GM12878 (cell line): Measurements from ENCODE around the gene APOLD1. TPM values are rescaled to one million over a fixed set of nuclear protein-coding genes. Genes with fewer than 3 reads are reported as not detected.

Source experiments
- BCL11A ChIP-seq: IDR thresholded peaks from 2 replicates; pipeline ENCODE4 v1.6.1; 2011; ENCODE audit warnings: low read depth, low read length
- CEBPZ ChIP-seq: fragments of 150-350 bp; IDR thresholded peaks from 2 replicates; pipeline ENCODE4 v1.6.1; 2016; ENCODE audit warnings: low read depth, low read length
- FOS ChIP-seq: IDR thresholded peaks from 3 replicates; pipeline ENCODE4 v1.6.1; 2011; ENCODE audit warnings: borderline replicate concordance; ENCODE audit not compliant: insufficient read length; ENCODE audit errors: extremely low read depth
- GATAD2B ChIP-seq: fragments of 450-650 bp; conservative IDR thresholded peaks from 2 replicates; pipeline ENCODE4 v1.6.1; 2017; ENCODE audit warnings: low read depth, mild to moderate bottlenecking, moderate library complexity
- MLLT1 ChIP-seq: fragments of 450-650 bp; IDR thresholded peaks from 2 replicates; pipeline ENCODE4 v1.6.1; 2016; ENCODE audit warnings: mild to moderate bottlenecking
- NBN ChIP-seq: fragments of 450-650 bp; IDR thresholded peaks from 2 replicates; pipeline ENCODE4 v1.6.1; 2016
- POU2F2 ChIP-seq: IDR thresholded peaks from 3 replicates; pipeline ENCODE4 v1.6.1; 2011; ENCODE audit warnings: low read depth, mild to moderate bottlenecking, low read length, borderline replicate concordance
- SRF ChIP-seq, 2 experiments: IDR thresholded peaks; 2 replicates each; pipeline ENCODE4 v1.6.1; 2011; ENCODE audit warnings: low read depth in 2 of 2, low read length in 2 of 2, mild to moderate bottlenecking in 1 of 2, moderate library complexity in 1 of 2
- TCF12 ChIP-seq: IDR thresholded peaks from 2 replicates; pipeline ENCODE4 v1.6.1; 2011; ENCODE audit warnings: low read depth, mild to moderate bottlenecking, low read length
- ZBTB33 ChIP-seq: fragments of 450-650 bp; IDR thresholded peaks from 2 replicates; pipeline ENCODE4 v1.6.1; 2017; ENCODE audit warnings: mild to moderate bottlenecking
- ZNF622 ChIP-seq: fragments of 450-650 bp; IDR thresholded peaks from 2 replicates; pipeline ENCODE4 v1.6.1; 2017; ENCODE audit warnings: mild to moderate bottlenecking, inconsistent platforms
- microRNA counts: library from miRNA; unstranded; fragments of <30 nt; microRNA quantifications from one replicate; lab custom pipeline; 2016
- microRNA-seq: library from miRNA; unstranded; fragments of <30 nt; microRNA quantifications from one replicate; pipeline ENCODE4, GENCODE V29; 2018
- polyA plus RNA-seq, 11 experiments: library from polyadenylated mRNA; depleted of rRNA in 4 of 11; unstranded in 6 of 11; stranded (reverse) in 5 of 11; fragments of >200 nt; fragmentation: Nextera tagmentation in 4 of 11; fragmentation: Illumina TruSeq in 1 of 11; extraction: Ambion mirVana in 4 of 11; extraction: Trizol in 1 of 11; gene quantifications; 1 replicate in 1 of 11; 2 replicates in 10 of 11; pipeline versions ENCODE4 v1.2.1 to v1.2.3, GENCODE V29; 2011 to 2016; ENCODE audit warnings: inconsistent platforms in 2 of 11, missing spikeins in 2 of 11, low read depth in 1 of 11
- small RNA-seq: library from RNA; depleted of rRNA; stranded (forward); fragments of <200 nt; gene quantifications from one replicate; pipeline ENCODE3, GENCODE V24; 2014
- total RNA-seq, 4 experiments: library from RNA; depleted of rRNA in 3 of 4; stranded (reverse); fragments of >200 nt in 3 of 4; fragmentation: Illumina TruSeq in 1 of 4; extraction: Trizol in 1 of 4; gene quantifications; 2 replicates each; pipeline versions ENCODE4 v1.2.1 to v1.2.3, GENCODE V29; 2013 to 2021

APOLD1 gene
- total and polyA plus RNA-seq, 10 of the 15 experiments (the other 5 are each of a cell fraction or from before 2014, with no cell fraction given) = 1.1 to 8.9 (median 4.2) TPM

- TF ChIP-seq MLLT1 = no peak
- TF ChIP-seq BCL11A = no peak
- no peak for TF ChIP-seq FOS
- no peak for TF ChIP-seq GATAD2B
- no peak for TF ChIP-seq CEBPZ
- no peak for TF ChIP-seq ZBTB33
- no peak for TF ChIP-seq ZNF622
- no peak for TF ChIP-seq POU2F2
- no peak for TF ChIP-seq TCF12
- no peak for TF ChIP-seq SRF (IDR thresholded peaks at IDR 0.05; ENCODE audit: low read depth in 2 of 2, low read length in 2 of 2)
- TF ChIP-seq NBN = no peak
Measured at GRCh38 chr12:12840580-12840899, 55.1 kb downstream of the APOLD1 start (continued).

MicroRNAs encoded within 50 kb of the gene (microRNA counts, 767-probe panel; counts per million panel counts)
- 55.3 counts per million for microRNA hsa-miR-613 (lab: Ali Mortazavi, UCI)

Small RNAs within 50 kb of the gene (microRNA-seq; reads per million reads assigned to microRNA genes)
- not detected for gene MIR613

Small RNAs within 50 kb of the gene (small RNA-seq; reads per million reads assigned to genes)
- gene AC007215.1 (not detected), gene MIR613 (not detected)

Other genes starting within 250 kb of the APOLD1 start
Only the 7 nearest of the 8 such genes appear.
- 17.7 and 23.0 TPM in 2 replicates for gene CREBL2, start 173.8 kb upstream of the APOLD1 start, total RNA-seq (2014; rRNA removed)
- 13.9 and 14.2 TPM in 2 replicates for gene CREBL2, start 173.8 kb upstream of the APOLD1 start, total RNA-seq (2014; rRNA removed; fragmentation: Illumina TruSeq; extraction: Trizol)
- gene CREBL2, start 173.8 kb upstream of the APOLD1 start, total RNA-seq (2021) = 11.4 and 11.9 TPM in 2 replicates
- gene CREBL2, start 173.8 kb upstream of the APOLD1 start, polyA plus RNA-seq (2011; rRNA removed) = 19.1 and 28.4 TPM in 2 replicates
- 13.1 and 15.5 TPM in 2 replicates for gene CREBL2, start 173.8 kb upstream of the APOLD1 start, polyA plus RNA-seq (2014; fragmentation: Illumina TruSeq; extraction: Trizol)
- 1 to 10 TPM; 4.6 to 5.2 TPM for gene CREBL2, start 173.8 kb upstream of the APOLD1 start, polyA plus RNA-seq (2014; fragmentation: Nextera tagmentation; extraction: Ambion mirVana)
- 10.1 and 10.7 TPM in 2 replicates for gene CREBL2, start 173.8 kb upstream of the APOLD1 start, polyA plus RNA-seq (2014; rRNA removed)
- 10 to 100 TPM; 14.9 to 15.6 TPM for gene CREBL2, start 173.8 kb upstream of the APOLD1 start, polyA plus RNA-seq (2016; fragmentation: Nextera tagmentation; extraction: Ambion mirVana)
- 2.1 and 2.7 TPM in 2 replicates for gene GPR19, start 89.5 kb upstream of the APOLD1 start, total RNA-seq (2014; rRNA removed)
- 3.9 and 4.1 TPM in 2 replicates for gene GPR19, start 89.5 kb upstream of the APOLD1 start, total RNA-seq (2014; rRNA removed; fragmentation: Illumina TruSeq; extraction: Trizol)
- gene GPR19, start 89.5 kb upstream of the APOLD1 start, total RNA-seq (2021) = 2.6 and 3.4 TPM in 2 replicates
- gene GPR19, start 89.5 kb upstream of the APOLD1 start, polyA plus RNA-seq (2011; rRNA removed) = 7.4 TPM in 2 replicates
- gene GPR19, start 89.5 kb upstream of the APOLD1 start, polyA plus RNA-seq (2014; fragmentation: Illumina TruSeq; extraction: Trizol) = 4.0 and 9.8 TPM in 2 replicates
- 1 to 10 TPM; 2.9 to 3.0 TPM for gene GPR19, start 89.5 kb upstream of the APOLD1 start, polyA plus RNA-seq (2014; fragmentation: Nextera tagmentation; extraction: Ambion mirVana)
- gene GPR19, start 89.5 kb upstream of the APOLD1 start, polyA plus RNA-seq (2014; rRNA removed) = 1.7 and 2.2 TPM in 2 replicates
- 1 to 10 TPM; 2.2 to 3.1 TPM for gene GPR19, start 89.5 kb upstream of the APOLD1 start, polyA plus RNA-seq (2016; fragmentation: Nextera tagmentation; extraction: Ambion mirVana)
- 39.1 and 43.3 TPM in 2 replicates for gene CDKN1B, start 68.3 kb upstream of the APOLD1 start, total RNA-seq (2014; rRNA removed)
- gene CDKN1B, start 68.3 kb upstream of the APOLD1 start, total RNA-seq (2014; rRNA removed; fragmentation: Illumina TruSeq; extraction: Trizol) = 22.7 and 24.2 TPM in 2 replicates
- gene CDKN1B, start 68.3 kb upstream of the APOLD1 start, total RNA-seq (2021) = 36.9 and 37.4 TPM in 2 replicates
- gene CDKN1B, start 68.3 kb upstream of the APOLD1 start, polyA plus RNA-seq (2011; rRNA removed) = 25.4 and 39.5 TPM in 2 replicates
- gene CDKN1B, start 68.3 kb upstream of the APOLD1 start, polyA plus RNA-seq (2014; fragmentation: Illumina TruSeq; extraction: Trizol) = 21.6 and 22.1 TPM in 2 replicates
- 1 to 10 TPM; 4.2 to 8.0 TPM for gene CDKN1B, start 68.3 kb upstream of the APOLD1 start, polyA plus RNA-seq (2014; fragmentation: Nextera tagmentation; extraction: Ambion mirVana)
- 27.8 and 29.2 TPM in 2 replicates for gene CDKN1B, start 68.3 kb upstream of the APOLD1 start, polyA plus RNA-seq (2014; rRNA removed)
- 1 to 10 TPM; 4.9 to 5.5 TPM for gene CDKN1B, start 68.3 kb upstream of the APOLD1 start, polyA plus RNA-seq (2016; fragmentation: Nextera tagmentation; extraction: Ambion mirVana)
- 84.8 and 101 TPM in 2 replicates for gene DDX47, start 27.7 kb downstream of the APOLD1 start, total RNA-seq (2014; rRNA removed)
- gene DDX47, start 27.7 kb downstream of the APOLD1 start, total RNA-seq (2014; rRNA removed; fragmentation: Illumina TruSeq; extraction: Trizol) = 108 and 109 TPM in 2 replicates
- 94.0 and 94.5 TPM in 2 replicates for gene DDX47, start 27.7 kb downstream of the APOLD1 start, total RNA-seq (2021)
- gene DDX47, start 27.7 kb downstream of the APOLD1 start, polyA plus RNA-seq (2011; rRNA removed) = 120 and 126 TPM in 2 replicates
- gene DDX47, start 27.7 kb downstream of the APOLD1 start, polyA plus RNA-seq (2014; fragmentation: Illumina TruSeq; extraction: Trizol) = 119 and 142 TPM in 2 replicates
- gene DDX47, start 27.7 kb downstream of the APOLD1 start, polyA plus RNA-seq (2014; fragmentation: Nextera tagmentation; extraction: Ambion mirVana) = 100 to 1,000 TPM; 244 to 266 TPM
- 71.6 and 85.0 TPM in 2 replicates for gene DDX47, start 27.7 kb downstream of the APOLD1 start, polyA plus RNA-seq (2014; rRNA removed)
- 100 to 1,000 TPM; 125 to 132 TPM for gene DDX47, start 27.7 kb downstream of the APOLD1 start, polyA plus RNA-seq (2016; fragmentation: Nextera tagmentation; extraction: Ambion mirVana)
- gene GPRC5A, start 105.9 kb downstream of the APOLD1 start, total RNA-seq (2014; rRNA removed) = 0.40 and 0.71 TPM in 2 replicates
- 0.67 and 1.3 TPM in 2 replicates for gene GPRC5A, start 105.9 kb downstream of the APOLD1 start, total RNA-seq (2014; rRNA removed; fragmentation: Illumina TruSeq; extraction: Trizol)
- gene GPRC5A, start 105.9 kb downstream of the APOLD1 start, total RNA-seq (2021) = 2.8 and 3.5 TPM in 2 replicates
- gene GPRC5A, start 105.9 kb downstream of the APOLD1 start, polyA plus RNA-seq (2011; rRNA removed) = 0.01 and 0.10 TPM in 2 replicates
- 0.95 and 1.5 TPM in 2 replicates for gene GPRC5A, start 105.9 kb downstream of the APOLD1 start, polyA plus RNA-seq (2014; fragmentation: Illumina TruSeq; extraction: Trizol)
- gene GPRC5A, start 105.9 kb downstream of the APOLD1 start, polyA plus RNA-seq (2014; fragmentation: Nextera tagmentation; extraction: Ambion mirVana) = under 1 TPM; 0.72 to 0.75 TPM
- gene GPRC5A, start 105.9 kb downstream of the APOLD1 start, polyA plus RNA-seq (2014; rRNA removed) = 1.3 and 1.6 TPM in 2 replicates
- 1 to 10 TPM; 1.8 to 2.0 TPM for gene GPRC5A, start 105.9 kb downstream of the APOLD1 start, polyA plus RNA-seq (2016; fragmentation: Nextera tagmentation; extraction: Ambion mirVana)
- 0.82 and 0.90 TPM in 2 replicates for gene GPRC5D, start 166.5 kb downstream of the APOLD1 start, total RNA-seq (2014; rRNA removed)
- gene GPRC5D, start 166.5 kb downstream of the APOLD1 start, total RNA-seq (2014; rRNA removed; fragmentation: Illumina TruSeq; extraction: Trizol) = 0.18 and 0.23 TPM in 2 replicates
- gene GPRC5D, start 166.5 kb downstream of the APOLD1 start, total RNA-seq (2021) = not detected in 2 replicates
- gene GPRC5D, start 166.5 kb downstream of the APOLD1 start, polyA plus RNA-seq (2011; rRNA removed) = not detected in 2 replicates
- 0.66 and 0.71 TPM in 2 replicates for gene GPRC5D, start 166.5 kb downstream of the APOLD1 start, polyA plus RNA-seq (2014; fragmentation: Illumina TruSeq; extraction: Trizol)
- gene GPRC5D, start 166.5 kb downstream of the APOLD1 start, polyA plus RNA-seq (2014; fragmentation: Nextera tagmentation; extraction: Ambion mirVana) = under 1 TPM in 1 of 2 experiments, not detected in 1; 0.35 TPM
- gene GPRC5D, start 166.5 kb downstream of the APOLD1 start, polyA plus RNA-seq (2014; rRNA removed) = 0.65 and 0.89 TPM in 2 replicates
- under 1 TPM; 0.32 to 0.37 TPM for gene GPRC5D, start 166.5 kb downstream of the APOLD1 start, polyA plus RNA-seq (2016; fragmentation: Nextera tagmentation; extraction: Ambion mirVana)
- gene HEBP1, start 214.6 kb downstream of the APOLD1 start, total RNA-seq (2014; rRNA removed) = not detected in 2 replicates
- not detected in 2 replicates for gene HEBP1, start 214.6 kb downstream of the APOLD1 start, total RNA-seq (2014; rRNA removed; fragmentation: Illumina TruSeq; extraction: Trizol)
- gene HEBP1, start 214.6 kb downstream of the APOLD1 start, total RNA-seq (2021) = 0.18 and 0.37 TPM in 2 replicates
- gene HEBP1, start 214.6 kb downstream of the APOLD1 start, polyA plus RNA-seq (2011; rRNA removed) = not detected in 2 replicates
- 0.10 TPM in 1 of 2 replicates, not detected in the other for gene HEBP1, start 214.6 kb downstream of the APOLD1 start, polyA plus RNA-seq (2014; fragmentation: Illumina TruSeq; extraction: Trizol)
- gene HEBP1, start 214.6 kb downstream of the APOLD1 start, polyA plus RNA-seq (2014; fragmentation: Nextera tagmentation; extraction: Ambion mirVana) = under 1 TPM in 1 of 2 experiments, not detected in 1; 0.07 TPM
- gene HEBP1, start 214.6 kb downstream of the APOLD1 start, polyA plus RNA-seq (2014; rRNA removed) = not detected in 2 replicates
- gene HEBP1, start 214.6 kb downstream of the APOLD1 start, polyA plus RNA-seq (2016; fragmentation: Nextera tagmentation; extraction: Ambion mirVana) = under 1 TPM; 0.30 to 0.32 TPM